ENCODE data around the gene VPS36.
"Not testable (repeated sequence)": the region's sequence is repeated elsewhere in the genome, so short reads cannot be mapped to it uniquely, and the experiment has no call there.

The VPS36 gene

GRCh38 chr13:52374389-52374788 is 76.0 kb downstream of the VPS36 start:
- no peak for DNase-seq

GRCh38 chr13:52373277-52373676 is 77.2 kb downstream of the VPS36 start:
- DNase-seq = not testable (repeated sequence)

- DNase-seq = no peak
Measured at GRCh38 chr13:52371736-52372247, 78.6 kb downstream of the VPS36 start.

GRCh38 chr13:52366291-52366690 is 84.1 kb downstream of the VPS36 start:
- DNase-seq = no peak

All from CD4-positive, alpha-beta T cell treated with Interleukin-17A for 1 hour (primary cell).